ENCODE data around the gene FRAS1.

GRCh38 chr4:78200949-78201348, 143.8 kb downstream of the FRAS1 start:
- no peak for TF ChIP-seq USF1 (CRISPR knock-in tag; IDR thresholded peaks at IDR 0.05)
- TF ChIP-seq, protein P1, sequence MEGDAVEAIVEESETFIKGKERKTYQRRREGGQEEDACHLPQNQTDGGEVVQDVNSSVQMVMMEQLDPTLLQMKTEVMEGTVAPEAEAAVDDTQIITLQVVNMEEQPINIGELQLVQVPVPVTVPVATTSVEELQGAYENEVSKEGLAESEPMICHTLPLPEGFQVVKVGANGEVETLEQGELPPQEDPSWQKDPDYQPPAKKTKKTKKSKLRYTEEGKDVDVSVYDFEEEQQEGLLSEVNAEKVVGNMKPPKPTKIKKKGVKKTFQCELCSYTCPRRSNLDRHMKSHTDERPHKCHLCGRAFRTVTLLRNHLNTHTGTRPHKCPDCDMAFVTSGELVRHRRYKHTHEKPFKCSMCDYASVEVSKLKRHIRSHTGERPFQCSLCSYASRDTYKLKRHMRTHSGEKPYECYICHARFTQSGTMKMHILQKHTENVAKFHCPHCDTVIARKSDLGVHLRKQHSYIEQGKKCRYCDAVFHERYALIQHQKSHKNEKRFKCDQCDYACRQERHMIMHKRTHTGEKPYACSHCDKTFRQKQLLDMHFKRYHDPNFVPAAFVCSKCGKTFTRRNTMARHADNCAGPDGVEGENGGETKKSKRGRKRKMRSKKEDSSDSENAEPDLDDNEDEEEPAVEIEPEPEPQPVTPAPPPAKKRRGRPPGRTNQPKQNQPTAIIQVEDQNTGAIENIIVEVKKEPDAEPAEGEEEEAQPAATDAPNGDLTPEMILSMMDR (IDR thresholded peaks at IDR 0.05), result no peak
- TF ChIP-seq, protein P2, sequence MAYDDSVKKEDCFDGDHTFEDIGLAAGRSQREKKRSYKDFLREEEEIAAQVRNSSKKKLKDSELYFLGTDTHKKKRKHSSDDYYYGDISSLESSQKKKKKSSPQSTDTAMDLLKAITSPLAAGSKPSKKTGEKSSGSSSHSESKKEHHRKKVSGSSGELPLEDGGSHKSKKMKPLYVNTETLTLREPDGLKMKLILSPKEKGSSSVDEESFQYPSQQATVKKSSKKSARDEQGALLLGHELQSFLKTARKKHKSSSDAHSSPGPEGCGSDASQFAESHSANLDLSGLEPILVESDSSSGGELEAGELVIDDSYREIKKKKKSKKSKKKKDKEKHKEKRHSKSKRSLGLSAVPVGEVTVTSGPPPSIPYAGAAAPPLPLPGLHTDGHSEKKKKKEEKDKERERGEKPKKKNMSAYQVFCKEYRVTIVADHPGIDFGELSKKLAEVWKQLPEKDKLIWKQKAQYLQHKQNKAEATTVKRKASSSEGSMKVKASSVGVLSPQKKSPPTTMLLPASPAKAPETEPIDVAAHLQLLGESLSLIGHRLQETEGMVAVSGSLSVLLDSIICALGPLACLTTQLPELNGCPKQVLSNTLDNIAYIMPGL (CRISPR knock-in tag; IDR thresholded peaks at IDR 0.05), result no peak
- TF ChIP-seq ZBTB21 (CRISPR knock-in tag; IDR thresholded peaks at IDR 0.05; ENCODE audit: borderline replicate concordance), result no peak
- TF ChIP-seq MAX (CRISPR knock-in tag; IDR thresholded peaks at IDR 0.05), result no peak
- no peak for TF ChIP-seq ZNF232 (CRISPR knock-in tag; IDR thresholded peaks at IDR 0.05)

Measured in WTC11 (cell line).